Retinal pigment epithelial cell (primary cell): ENCODE measurements around the gene PLEKHN1.
A peak's percentile ranks its signal among the peaks of the same experiment; 100 is the strongest.

ENCODE experiments used
- DNase-seq: peaks from one replicate; pipeline ENCODE4 v3.0.0-alpha.2; 2010; ENCODE audit warnings: low read depth
- H3K4me3 ChIP-seq: 2 replicates; pipeline ENCODE4 v1.5.1; 2011; ENCODE audit warnings: mild to moderate bottlenecking, low read length, control low read depth, moderate library complexity
- CTCF ChIP-seq: conservative IDR thresholded peaks from 2 replicates; pipeline ENCODE4 v1.5.1; 2011; ENCODE audit warnings: low read depth, low read length, control low read depth, inconsistent platforms

Gene PLEKHN1

DNA sequence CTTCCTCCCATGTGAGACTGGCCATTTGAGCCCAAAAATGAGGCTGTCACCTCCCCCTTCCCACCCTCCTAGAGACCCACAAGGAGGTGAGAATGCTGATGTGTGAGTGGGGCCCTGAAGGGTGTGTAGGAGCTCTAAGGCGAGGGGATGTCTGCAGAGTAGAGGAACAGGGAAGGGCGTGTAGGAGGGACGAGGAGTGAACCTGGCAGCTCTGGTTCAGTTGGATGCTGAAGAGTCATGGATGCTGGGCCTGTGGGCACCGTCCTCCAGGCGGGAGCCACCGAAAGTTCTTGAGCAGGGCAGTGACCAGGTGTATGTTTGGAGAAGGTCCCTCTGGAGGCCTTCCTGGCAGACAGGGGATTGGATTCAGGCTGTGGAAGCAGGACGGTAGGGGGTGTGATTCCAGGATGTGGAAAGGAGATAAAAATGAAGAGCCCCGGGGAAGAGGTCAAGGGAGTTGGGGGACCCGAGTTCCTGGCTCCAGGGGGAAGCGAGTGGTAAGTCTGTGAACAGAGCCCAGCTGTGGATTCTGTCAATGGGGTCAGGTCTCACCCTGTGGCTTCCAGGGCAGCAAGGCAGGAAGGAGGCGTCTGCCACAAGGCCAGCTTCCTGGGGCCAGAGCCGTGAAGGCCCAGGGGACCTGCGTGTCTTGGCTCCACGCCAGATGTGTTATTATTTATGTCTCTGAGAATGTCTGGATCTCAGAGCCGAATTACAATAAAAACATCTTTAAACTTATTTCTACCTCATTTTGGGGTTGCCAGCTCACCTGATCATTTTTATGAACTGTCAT lies 34.7 kb upstream of the PLEKHN1 start:
- H3K4me3 ChIP-seq = no peak overlapping the region
- DNase-seq = no peak
- TF ChIP-seq CTCF = no peak

- DNase-seq = no peak
- no peak for TF ChIP-seq CTCF
- H3K4me3 ChIP-seq = no peak overlapping the region
Observed at GRCh38 chr1:932173-932510, 34.1 kb upstream of the PLEKHN1 start.

- no peak for DNase-seq
- H3K4me3 ChIP-seq = no peak overlapping the region
- no peak for TF ChIP-seq CTCF
Observed at GRCh38 chr1:932776-933602, 33.3 kb upstream of the PLEKHN1 start.

DNA sequence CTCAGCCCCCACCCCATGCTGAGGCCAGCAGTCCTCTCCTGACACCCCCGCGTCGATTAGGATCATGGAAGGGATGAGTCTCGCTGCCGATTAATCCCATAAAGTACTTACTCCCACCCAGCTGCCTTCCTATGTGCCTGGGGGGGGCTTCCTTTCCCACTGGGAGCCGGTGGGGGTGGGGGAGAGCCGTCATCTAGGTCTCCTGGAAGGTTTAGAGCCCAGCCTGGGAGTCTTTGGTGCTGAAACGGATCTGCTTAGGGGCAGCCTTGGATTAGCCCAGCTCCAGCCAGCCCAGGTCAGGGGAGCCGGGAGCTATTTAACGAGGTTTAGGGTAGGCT lies 32.7 kb upstream of the PLEKHN1 start:
- TF ChIP-seq CTCF = no peak
- DNase-seq = no peak
- H3K4me3 ChIP-seq = no peak overlapping the region

DNA sequence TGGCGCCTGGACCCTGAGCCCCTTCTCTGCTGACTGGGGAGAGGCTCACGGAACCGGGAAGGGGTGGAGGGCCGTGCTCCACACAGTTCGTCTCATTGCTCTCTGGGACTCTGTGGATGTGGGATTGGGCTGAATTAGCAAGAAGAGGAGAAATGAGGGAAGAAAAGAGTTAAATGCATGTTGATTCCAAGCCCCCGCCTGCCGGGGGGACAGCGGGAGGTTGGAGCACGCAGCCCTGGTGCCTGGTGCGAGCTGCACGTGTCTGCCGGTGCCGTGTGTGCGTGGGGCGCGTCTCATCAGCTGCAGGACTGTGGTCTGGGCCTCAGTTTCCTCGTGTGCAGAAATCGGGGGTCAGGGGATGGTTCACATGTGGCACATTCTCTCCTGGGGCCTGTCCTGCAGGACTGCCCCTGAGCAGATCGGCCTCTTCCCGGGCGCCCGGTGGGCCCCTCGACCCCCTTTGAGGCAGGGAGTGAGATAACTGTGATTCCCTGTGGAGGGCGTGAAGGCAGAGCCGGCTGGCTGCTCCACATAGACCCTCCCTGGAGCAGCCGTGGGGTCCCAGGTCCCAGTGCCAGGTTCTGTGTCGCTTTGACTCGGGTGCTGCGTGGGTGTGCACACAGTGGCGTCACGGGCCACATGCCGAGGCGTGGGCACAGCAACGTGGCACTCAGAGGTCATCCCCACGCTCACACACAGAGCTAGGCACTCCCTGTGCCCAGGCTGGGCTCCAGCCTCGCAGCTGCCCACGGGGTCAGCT lies 31.1 kb upstream of the PLEKHN1 start:
- H3K4me3 ChIP-seq = peak overlapping the region; percentile 7
- no peak for DNase-seq
- no peak for TF ChIP-seq CTCF

DNA sequence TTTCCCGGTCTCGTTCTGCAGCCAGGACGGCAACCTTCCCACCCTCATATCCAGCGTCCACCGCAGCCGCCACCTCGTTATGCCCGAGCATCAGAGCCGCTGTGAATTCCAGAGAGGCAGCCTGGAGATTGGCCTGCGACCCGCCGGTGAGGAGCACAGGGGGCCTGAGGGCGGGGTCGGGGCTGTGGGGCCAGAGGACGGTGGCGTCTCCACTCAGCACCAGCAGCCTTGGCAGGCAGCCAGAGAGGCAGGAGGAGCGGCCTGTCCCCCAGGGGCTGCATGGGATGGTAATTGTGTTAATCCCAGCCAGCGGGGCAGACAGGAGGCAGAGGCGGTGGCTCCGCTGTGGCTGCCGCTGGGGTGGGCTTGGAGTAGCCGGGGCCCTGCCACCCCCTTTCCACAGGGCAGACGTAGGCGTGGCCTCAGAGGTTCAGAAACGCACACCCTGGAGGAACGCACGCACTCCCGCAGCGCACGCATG lies 30.5 kb upstream of the PLEKHN1 start:
- DNase-seq = peak; percentile 59
- no peak for TF ChIP-seq CTCF
- H3K4me3 ChIP-seq = no peak overlapping the region
